ENCODE measurements around the gene USP1. TPM values are rescaled to one million over a fixed set of nuclear protein-coding genes. Genes with fewer than 3 reads are reported as not detected.

USP1 gene
- total RNA-seq, 2 donors from 2014 or later: 74.8 to 84.3 TPM

DNA sequence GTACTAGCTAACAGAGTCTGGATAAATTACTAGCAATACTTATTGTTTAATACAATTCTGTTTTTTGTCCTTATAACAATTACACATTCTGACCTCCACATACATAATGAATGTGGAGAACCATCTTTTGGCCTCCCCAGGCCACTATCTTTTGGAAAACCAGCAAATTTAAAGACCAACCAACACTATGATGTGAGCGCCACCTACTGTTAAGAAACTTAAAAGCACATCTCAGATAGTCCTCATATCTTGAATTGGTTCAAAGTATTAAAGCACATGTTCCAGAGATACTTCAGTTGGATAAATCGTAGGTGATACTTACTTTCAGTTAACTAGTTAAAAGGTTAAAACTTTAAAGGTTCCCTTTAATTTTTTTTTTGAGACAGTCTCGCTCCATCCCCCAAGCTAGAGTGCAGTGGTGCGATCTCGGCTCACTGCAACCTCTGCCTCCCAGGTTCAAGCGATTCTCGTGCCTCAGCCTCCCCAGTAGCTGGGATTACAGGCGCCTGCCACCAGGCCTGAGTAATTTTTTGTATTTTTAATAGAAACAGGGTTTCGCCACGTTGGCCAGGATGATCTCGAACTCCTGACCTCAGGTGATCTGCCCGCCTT is 29.3 kb upstream of the USP1 start:
- ATAC-seq (replicated peaks in 1 of 2): peak in 1 of 2 donors; percentile 30
- Mint-ChIP-seq H3K27ac (no peak overlapping the region), H3K9me3 (no peaks in the 10 kb centered on the region), H3K36me3 (ENCODE audit: insufficient read depth in 2 of 2) (no peaks in the 10 kb centered on the region), H3K4me1 (ENCODE audit: low read depth) (no peaks in the 10 kb centered on the region), H3K4me3 (no peak overlapping the region), H3K27me3 (ENCODE audit: low read depth) (no peaks in the 10 kb centered on the region)
- DNase-seq: peak; percentile 3 to 28

DNA sequence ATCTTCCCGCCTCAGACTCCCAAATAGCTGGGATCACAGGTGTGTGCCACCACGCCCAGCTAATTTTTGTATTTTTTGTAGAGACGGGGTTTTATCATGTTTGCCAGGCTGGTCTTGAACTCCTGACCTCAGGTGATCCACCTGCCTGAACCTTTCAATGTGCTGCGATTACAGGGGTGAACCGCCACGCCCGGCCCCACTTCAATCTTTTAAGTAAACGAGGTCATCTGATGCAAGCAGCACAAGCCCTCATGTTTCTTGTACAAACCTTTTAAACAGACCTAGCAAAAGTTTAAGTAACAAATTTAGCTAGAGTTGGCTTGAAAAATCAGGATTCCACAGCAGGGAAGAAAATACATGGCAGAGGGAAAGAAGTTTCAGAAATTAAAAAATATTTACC is 21.2 kb upstream of the USP1 start:
- H3K36me3 Mint-ChIP-seq (ENCODE audit: insufficient read depth in 2 of 2): no peaks in the 10 kb centered on the region
- no peaks in the 10 kb centered on the region for H3K27me3 Mint-ChIP-seq (ENCODE audit: low read depth)
- no peak overlapping the region for H3K27ac Mint-ChIP-seq
- no peak overlapping the region for H3K4me3 Mint-ChIP-seq
- no peak for ATAC-seq (replicated peaks in 1 of 2)
- H3K9me3 Mint-ChIP-seq: no peaks in the 10 kb centered on the region
- H3K4me1 Mint-ChIP-seq (ENCODE audit: low read depth): no peaks in the 10 kb centered on the region
- no peak for DNase-seq

DNA sequence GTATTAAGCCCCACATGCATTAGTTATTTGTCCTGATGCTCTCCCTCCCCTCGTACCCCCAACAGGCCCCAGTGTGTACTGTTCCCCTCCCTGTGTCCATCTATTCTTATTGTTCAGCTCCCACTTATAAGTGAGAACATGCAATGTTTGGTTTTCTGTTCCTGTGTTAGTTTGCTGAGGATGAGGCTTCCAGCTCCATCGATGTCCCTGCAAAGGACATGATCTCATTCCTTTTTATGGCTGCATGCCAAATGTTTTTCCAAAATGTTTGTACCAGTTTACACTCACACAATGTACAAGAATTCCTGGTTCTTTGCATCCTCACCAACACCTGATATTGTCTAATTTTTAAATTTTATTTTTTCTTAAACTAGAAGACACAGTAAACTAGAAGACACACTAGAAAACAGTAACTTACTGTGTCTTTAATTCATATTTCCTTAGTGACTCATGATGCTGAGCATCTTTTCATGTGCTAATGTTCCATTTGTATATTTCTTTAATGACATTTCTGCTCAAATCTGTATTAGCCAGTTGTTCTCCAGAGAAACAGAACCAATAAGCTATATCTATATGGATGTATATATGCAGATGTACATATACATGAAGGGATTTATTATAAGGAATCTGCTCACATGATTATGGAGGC is 19.4 kb upstream of the USP1 start:
- no peak for ATAC-seq (replicated peaks in 1 of 2)
- no peaks in the 10 kb centered on the region for H3K27me3 Mint-ChIP-seq (ENCODE audit: low read depth)
- DNase-seq: no peak
- H3K27ac Mint-ChIP-seq: no peak overlapping the region
- no peak overlapping the region for H3K4me3 Mint-ChIP-seq
- H3K4me1 Mint-ChIP-seq (ENCODE audit: low read depth): no peaks in the 10 kb centered on the region
- no peaks in the 10 kb centered on the region for H3K36me3 Mint-ChIP-seq (ENCODE audit: insufficient read depth in 2 of 2)
- H3K9me3 Mint-ChIP-seq: no peaks in the 10 kb centered on the region

DNA sequence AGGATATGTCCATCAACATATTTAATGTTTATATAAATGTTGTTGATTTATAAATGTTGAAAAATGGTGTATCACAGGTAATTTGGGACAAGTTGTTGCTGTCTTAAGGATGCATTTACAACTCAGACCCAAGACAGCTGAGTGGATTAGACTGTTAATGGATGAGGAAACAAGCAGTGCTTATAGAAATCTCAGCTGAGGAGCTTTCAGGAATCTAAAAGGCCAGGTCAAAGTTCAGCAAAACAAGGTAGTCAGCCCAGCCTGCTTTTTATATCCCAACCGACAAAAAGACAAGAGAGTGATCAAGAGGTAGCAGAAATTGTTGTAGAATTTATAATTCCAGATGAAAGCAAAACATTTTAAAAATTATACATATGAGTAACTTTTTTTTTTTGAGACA is 16.6 kb upstream of the USP1 start:
- ATAC-seq (replicated peaks in 1 of 2): no peak
- no peak for DNase-seq
- H3K36me3 Mint-ChIP-seq (ENCODE audit: insufficient read depth in 2 of 2): no peaks in the 10 kb centered on the region
- no peak overlapping the region for H3K27ac Mint-ChIP-seq
- no peaks in the 10 kb centered on the region for H3K9me3 Mint-ChIP-seq
- H3K4me3 Mint-ChIP-seq: no peak overlapping the region
- H3K4me1 Mint-ChIP-seq (ENCODE audit: low read depth): no peaks in the 10 kb centered on the region
- no peaks in the 10 kb centered on the region for H3K27me3 Mint-ChIP-seq (ENCODE audit: low read depth)

DNA sequence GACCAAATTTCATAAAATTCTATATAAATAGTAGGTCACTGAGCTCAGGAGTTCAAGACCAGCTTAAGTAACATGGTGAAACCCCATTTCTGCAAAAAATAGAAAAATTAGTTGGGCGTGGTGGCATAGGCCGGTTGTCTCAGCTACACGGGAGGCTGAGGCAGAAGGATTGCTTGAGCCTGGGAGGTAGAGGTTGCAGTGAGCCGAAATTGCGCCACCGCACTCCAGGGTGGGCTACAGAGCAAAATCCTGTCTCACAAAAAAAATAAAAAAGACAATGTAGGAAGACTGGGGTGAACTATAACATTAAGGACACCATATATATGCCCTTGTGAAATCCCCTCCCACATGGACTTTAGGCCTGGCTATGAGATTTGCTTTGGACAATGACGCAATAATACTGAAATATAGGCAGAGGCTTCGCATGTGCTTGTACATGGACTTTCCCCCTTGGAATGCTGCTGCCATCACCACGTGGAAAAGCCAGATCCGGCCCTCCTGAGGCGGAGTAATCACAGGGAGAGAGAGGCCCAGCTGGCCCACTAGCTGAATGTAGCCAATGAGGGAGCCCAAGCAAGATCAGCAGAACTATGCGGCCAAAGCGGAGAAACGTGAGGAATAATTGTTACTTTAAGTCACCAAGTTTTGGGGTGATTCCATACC is 13.1 kb upstream of the USP1 start:
- DNase-seq: no peak
- Mint-ChIP-seq H3K36me3 (ENCODE audit: insufficient read depth in 2 of 2) (no peaks in the 10 kb centered on the region), H3K27me3 (ENCODE audit: low read depth) (no peaks in the 10 kb centered on the region), H3K9me3 (no peaks in the 10 kb centered on the region), H3K27ac (no peak overlapping the region), H3K4me3 (no peak overlapping the region), H3K4me1 (ENCODE audit: low read depth) (no peaks in the 10 kb centered on the region)
- ATAC-seq (replicated peaks in 1 of 2): no peak

DNA sequence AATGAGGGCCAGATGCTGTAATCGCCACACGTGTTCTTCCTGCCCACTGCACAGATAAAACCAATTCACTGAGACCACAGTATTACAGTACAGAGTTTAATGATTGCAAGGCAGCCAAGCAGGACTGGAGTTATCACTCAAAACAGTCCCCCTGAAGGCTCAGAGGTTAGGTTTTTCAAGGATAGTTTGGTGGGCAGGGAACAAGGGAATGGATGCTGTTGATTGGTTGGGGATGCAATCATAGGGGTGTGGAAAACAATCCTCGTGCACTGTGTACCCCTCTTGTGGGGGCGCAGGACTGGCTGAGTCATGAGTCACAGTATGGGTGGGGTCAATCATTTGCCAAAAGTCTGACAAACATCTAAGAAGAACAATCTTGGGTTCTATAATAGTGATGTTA is 12.4 kb upstream of the USP1 start:
- Mint-ChIP-seq H3K4me3 (no peak overlapping the region), H3K9me3 (no peaks in the 10 kb centered on the region)

DNA sequence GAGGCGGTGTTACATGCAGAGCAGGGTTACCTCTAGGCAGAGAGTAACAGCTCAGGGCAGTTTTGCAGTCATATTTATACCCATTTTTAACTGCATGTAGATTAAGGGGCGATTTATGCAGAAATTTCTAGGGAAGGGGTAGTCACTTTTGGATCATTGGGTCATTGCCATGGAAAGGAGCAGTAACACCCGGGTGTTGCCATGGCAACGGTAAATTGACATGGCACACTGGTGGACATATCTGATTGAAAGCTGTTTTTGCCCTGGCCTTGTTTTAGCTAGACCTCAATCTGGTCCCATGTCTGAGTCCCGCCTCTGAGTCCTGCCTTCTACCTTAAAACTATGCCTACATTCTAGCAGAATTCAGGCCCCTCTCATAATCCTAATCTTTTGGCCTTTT is 11.8 kb upstream of the USP1 start:
- DNase-seq: no peak
- Mint-ChIP-seq H3K27ac (no peak overlapping the region), H3K36me3 (ENCODE audit: insufficient read depth in 2 of 2) (no peaks in the 10 kb centered on the region), H3K4me1 (ENCODE audit: low read depth) (no peaks in the 10 kb centered on the region), H3K9me3 (no peaks in the 10 kb centered on the region), H3K27me3 (ENCODE audit: low read depth) (no peaks in the 10 kb centered on the region), H3K4me3 (no peak overlapping the region)
- ATAC-seq (replicated peaks in 1 of 2): no peak

More for the DNA sequence above, 12.4 kb upstream of the USP1 start:
- Mint-ChIP-seq H3K4me1 (ENCODE audit: low read depth) (no peaks in the 10 kb centered on the region), H3K36me3 (ENCODE audit: insufficient read depth in 2 of 2) (no peaks in the 10 kb centered on the region), H3K27ac (no peak overlapping the region), H3K27me3 (ENCODE audit: low read depth) (no peaks in the 10 kb centered on the region)
- ATAC-seq (replicated peaks in 1 of 2) (no peak), DNase-seq (no peak)

DNA sequence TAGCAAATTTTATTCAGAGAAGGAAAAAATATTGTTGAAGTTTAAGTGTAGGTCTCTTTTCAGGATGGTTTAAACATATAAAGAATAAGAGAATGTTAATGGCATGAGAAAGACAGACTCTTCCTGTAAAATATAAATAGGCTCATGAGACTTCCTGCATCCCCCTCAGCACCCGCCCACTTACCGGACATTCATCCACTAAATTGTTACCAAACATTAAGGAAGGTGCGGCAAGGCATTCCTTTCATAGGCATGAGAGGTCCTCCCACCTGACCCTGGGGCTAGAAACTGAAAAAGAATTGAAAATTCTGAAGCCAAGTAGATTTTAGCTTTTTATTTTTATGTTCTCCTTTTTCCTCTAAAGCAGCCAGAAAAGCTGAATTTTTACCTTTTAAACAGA is 10.6 kb upstream of the USP1 start:
- H3K36me3 Mint-ChIP-seq (ENCODE audit: insufficient read depth in 2 of 2): no peaks in the 10 kb centered on the region
- H3K4me3 Mint-ChIP-seq: no peak overlapping the region
- H3K4me1 Mint-ChIP-seq (ENCODE audit: low read depth): no peaks in the 10 kb centered on the region
- H3K27ac Mint-ChIP-seq: no peak overlapping the region
- DNase-seq: no peak
- no peak for ATAC-seq (replicated peaks in 1 of 2)
- no peaks in the 10 kb centered on the region for H3K27me3 Mint-ChIP-seq (ENCODE audit: low read depth)
- H3K9me3 Mint-ChIP-seq: no peaks in the 10 kb centered on the region

DNA sequence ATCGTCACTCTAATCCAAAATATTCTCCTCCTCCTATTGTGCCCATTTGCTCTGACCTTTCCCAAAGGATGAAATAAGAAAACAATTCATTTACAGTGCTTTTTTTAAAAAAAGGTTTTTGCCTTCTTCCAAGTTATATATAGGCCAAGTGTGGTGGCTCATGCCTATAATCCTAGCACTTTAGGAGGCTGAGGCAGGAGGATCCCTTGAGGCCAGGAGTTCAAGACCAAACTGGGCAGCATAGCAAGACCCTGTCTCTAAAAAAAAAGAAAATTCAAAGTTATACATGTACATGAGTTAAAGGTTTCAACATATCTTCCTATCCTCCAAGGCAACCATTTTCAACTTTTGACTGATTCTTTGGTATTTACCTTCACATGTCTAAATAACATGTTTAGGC is 10.1 kb upstream of the USP1 start:
- no peak overlapping the region for H3K4me3 Mint-ChIP-seq

DNA sequence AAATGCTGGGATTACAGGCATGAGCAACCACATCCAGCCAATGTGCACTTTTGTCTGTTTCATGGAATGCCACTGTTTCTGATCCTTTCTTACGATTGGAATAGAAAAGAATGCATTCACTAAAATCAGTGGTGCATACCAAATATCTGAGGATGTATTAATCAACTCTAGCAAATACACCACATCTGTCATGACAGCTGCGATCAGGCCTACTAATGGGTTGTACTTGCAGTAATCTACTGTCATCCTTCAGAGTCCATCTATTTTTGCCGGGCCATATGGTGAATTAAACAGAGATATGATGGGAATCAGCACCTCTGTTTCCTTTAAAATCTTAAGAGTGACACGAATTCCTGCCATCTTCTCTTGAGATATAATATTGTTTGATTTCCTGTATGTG is 8.5 kb upstream of the USP1 start:
- Mint-ChIP-seq H3K36me3 (ENCODE audit: insufficient read depth in 2 of 2) (no peaks in the 10 kb centered on the region), H3K9me3 (no peaks in the 10 kb centered on the region), H3K4me3 (no peak overlapping the region), H3K4me1 (ENCODE audit: low read depth) (no peaks in the 10 kb centered on the region), H3K27ac (no peak overlapping the region), H3K27me3 (ENCODE audit: low read depth) (no peaks in the 10 kb centered on the region)
- no peak for DNase-seq
- ATAC-seq (replicated peaks in 1 of 2): no peak

More for the DNA sequence above, 10.1 kb upstream of the USP1 start:
- no peaks in the 10 kb centered on the region for H3K9me3 Mint-ChIP-seq
- H3K36me3 Mint-ChIP-seq (ENCODE audit: insufficient read depth in 2 of 2): no peaks in the 10 kb centered on the region
- no peaks in the 10 kb centered on the region for H3K27me3 Mint-ChIP-seq (ENCODE audit: low read depth)
- ATAC-seq (replicated peaks in 1 of 2): no peak
- DNase-seq: no peak
- no peaks in the 10 kb centered on the region for H3K4me1 Mint-ChIP-seq (ENCODE audit: low read depth)
- no peak overlapping the region for H3K27ac Mint-ChIP-seq

DNA sequence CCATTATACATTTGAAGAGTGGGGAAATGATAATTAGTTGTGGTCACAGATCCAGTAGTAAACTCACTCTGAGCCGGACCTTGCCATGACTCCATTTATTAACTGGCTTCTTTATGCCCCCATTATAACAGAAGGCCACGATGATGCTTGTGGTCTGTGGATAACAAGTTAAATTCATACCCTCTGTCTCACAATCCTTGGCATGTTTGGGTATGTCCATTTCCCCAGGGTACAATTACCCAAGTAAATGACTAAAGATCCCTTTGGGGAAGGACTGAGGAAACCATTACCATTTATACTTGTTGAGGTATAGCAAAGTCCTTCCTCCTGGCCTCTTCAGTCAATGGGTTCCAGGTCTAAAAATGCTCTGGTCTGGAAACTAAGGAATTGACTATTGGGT is 7.3 kb upstream of the USP1 start:
- Mint-ChIP-seq H3K4me3 (no peak overlapping the region), H3K27ac (no peak overlapping the region), H3K4me1 (ENCODE audit: low read depth) (no peaks in the 10 kb centered on the region), H3K27me3 (ENCODE audit: low read depth) (no peaks in the 10 kb centered on the region), H3K9me3 (no peaks in the 10 kb centered on the region), H3K36me3 (ENCODE audit: insufficient read depth in 2 of 2) (no peaks in the 10 kb centered on the region)
- ATAC-seq (replicated peaks in 1 of 2) (no peak), DNase-seq (no peak)

DNA sequence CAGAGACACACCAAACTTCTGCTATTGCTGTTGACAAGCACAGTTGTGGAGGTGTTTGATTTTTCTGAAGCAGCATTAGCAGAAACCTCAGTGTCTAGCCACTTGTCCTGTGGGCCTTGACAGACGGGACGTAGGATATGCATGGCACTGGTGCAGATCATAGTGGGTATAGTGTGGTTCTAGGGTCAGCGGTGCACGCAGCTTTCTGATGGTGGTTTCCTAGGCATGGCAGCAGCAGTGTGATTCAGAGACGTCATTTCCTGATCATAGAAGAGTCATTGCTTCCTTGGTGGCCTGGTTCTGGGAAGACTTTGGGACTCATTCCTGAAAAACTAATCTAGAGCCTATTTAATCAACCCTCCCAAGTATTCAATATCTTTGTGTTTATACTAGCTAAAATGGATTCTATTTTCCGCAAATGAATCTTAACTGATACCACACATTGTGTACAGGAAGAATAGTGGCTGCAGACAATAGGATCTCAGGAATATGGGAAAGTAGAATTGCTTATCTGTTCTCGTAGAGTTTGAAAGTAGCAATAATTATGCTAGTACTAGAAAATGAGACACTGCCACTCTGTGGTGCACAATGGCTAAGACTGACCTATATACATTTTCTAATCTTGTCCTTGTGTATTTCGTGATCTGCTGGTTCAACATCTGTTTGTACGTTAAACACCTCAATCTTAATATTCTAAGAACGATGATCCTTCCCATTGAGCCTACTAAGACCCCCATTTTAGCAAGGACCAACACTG is 2.8 kb upstream of the USP1 start:
- H3K4me3 Mint-ChIP-seq: peak overlapping the region in 1 of 2 donors; percentile 42
- peaks cover 2 to 3% of the 10 kb centered on the region in 2 donors for H3K9me3 Mint-ChIP-seq
- no peak for ATAC-seq (replicated peaks in 1 of 2)
- peaks cover 9 to 17% of the 10 kb centered on the region in 2 donors for H3K36me3 Mint-ChIP-seq (ENCODE audit: insufficient read depth in 2 of 2)
- peaks cover 22% of the 10 kb centered on the region for H3K4me1 Mint-ChIP-seq (ENCODE audit: low read depth)
- no peak overlapping the region for H3K27ac Mint-ChIP-seq
- no peaks in the 10 kb centered on the region for H3K27me3 Mint-ChIP-seq (ENCODE audit: low read depth)
- no peak for DNase-seq

DNA sequence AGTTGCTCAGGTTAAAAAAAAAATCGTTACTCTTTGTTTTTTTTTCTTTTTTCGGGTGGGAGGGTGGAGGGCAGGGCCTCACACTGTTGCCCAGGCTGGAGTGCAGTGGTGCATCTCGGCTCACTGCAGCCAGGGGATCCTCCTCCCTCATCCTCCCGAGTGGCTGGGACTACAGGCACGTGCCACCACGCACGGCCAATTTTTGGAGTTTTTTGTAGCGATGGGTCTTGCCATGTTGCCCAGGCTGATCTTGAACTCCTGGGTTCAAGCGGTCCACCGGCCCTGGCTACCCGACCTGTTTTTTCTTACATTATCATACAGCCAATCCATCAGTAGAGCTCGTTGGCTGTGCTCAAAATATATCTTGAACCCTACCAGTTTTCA is 2.2 kb upstream of the USP1 start:
- peak overlapping the region; percentile 34 for H3K27ac Mint-ChIP-seq
- no peak for DNase-seq
- peaks cover 2 to 3% of the 10 kb centered on the region in 2 donors for H3K9me3 Mint-ChIP-seq
- peaks cover 9 to 17% of the 10 kb centered on the region in 2 donors for H3K36me3 Mint-ChIP-seq (ENCODE audit: insufficient read depth in 2 of 2)
- H3K4me3 Mint-ChIP-seq: peak overlapping the region; percentile 49 to 93
- peaks cover 26% of the 10 kb centered on the region for H3K4me1 Mint-ChIP-seq (ENCODE audit: low read depth)
- ATAC-seq (replicated peaks in 1 of 2): no peak
- H3K27me3 Mint-ChIP-seq (ENCODE audit: low read depth): no peaks in the 10 kb centered on the region

All from activated T-cell treated with anti-CD3 and anti-CD28 coated beads, Interleukin-2, amount 50 U/mL, for 72 hours (primary cell).